Breast epithelium (tissue), 3 donors: ENCODE measurements around the gene MYO1H.

ENCODE experiments used
- CTCF ChIP-seq, 3 donors: fragments of 450-650 bp; IDR thresholded peaks; one replicate each; pipeline ENCODE4 v1.5.1; 2016 to 2017; ENCODE audit warnings: antibody characterized with exemption in 3 of 3, mild to moderate bottlenecking in 3 of 3, moderate library complexity in 3 of 3
- POLR2A ChIP-seq: fragments of 450-650 bp; IDR thresholded peaks from one replicate; pipeline ENCODE4 v1.6.1; 2016; ENCODE audit warnings: antibody characterized with exemption, mild to moderate bottlenecking, moderate library complexity

- TF ChIP-seq CTCF (IDR thresholded peaks at IDR 0.05) = no peak
- TF ChIP-seq POLR2A = no peak
Measured at GRCh38 chr12:109439181-109439580, 91.5 kb downstream of the MYO1H start.
